Stimulated activated naive CD8-positive, alpha-beta T cell treated with anti-CD3 and anti-CD28 coated beads, Interleukin-15, Interleukin-2, amounts not matched to agents 100 ng/mL and 50 ng/mL, for 24 hours (primary cell): ENCODE measurements around the gene TBC1D5.
"Not testable (repeated sequence)": the region's sequence is repeated elsewhere in the genome, so short reads cannot be mapped to it uniquely, and the experiment has no call there.

Source experiments
- H3K27ac Mint-ChIP-seq: one replicate; pipeline ENCODE4 v1.8.0; 2021; ENCODE audit warnings: mild to moderate bottlenecking, mixed read lengths
- H3K27me3 Mint-ChIP-seq: one replicate; pipeline ENCODE4 v1.8.0; 2021; ENCODE audit warnings: mixed read lengths
- H3K36me3 Mint-ChIP-seq: one replicate; pipeline ENCODE4 v1.8.0; 2021; ENCODE audit warnings: low read depth, mixed read lengths
- H3K4me1 Mint-ChIP-seq: one replicate; pipeline ENCODE4 v1.8.0; 2021; ENCODE audit warnings: low read depth, mixed read lengths
- H3K4me3 Mint-ChIP-seq: one replicate; pipeline ENCODE4 v1.8.0; 2021; ENCODE audit warnings: mild to moderate bottlenecking, mixed read lengths
- H3K9me3 Mint-ChIP-seq: one replicate; pipeline ENCODE4 v1.8.0; 2021; ENCODE audit warnings: mixed read lengths

Gene TBC1D5, protein sequence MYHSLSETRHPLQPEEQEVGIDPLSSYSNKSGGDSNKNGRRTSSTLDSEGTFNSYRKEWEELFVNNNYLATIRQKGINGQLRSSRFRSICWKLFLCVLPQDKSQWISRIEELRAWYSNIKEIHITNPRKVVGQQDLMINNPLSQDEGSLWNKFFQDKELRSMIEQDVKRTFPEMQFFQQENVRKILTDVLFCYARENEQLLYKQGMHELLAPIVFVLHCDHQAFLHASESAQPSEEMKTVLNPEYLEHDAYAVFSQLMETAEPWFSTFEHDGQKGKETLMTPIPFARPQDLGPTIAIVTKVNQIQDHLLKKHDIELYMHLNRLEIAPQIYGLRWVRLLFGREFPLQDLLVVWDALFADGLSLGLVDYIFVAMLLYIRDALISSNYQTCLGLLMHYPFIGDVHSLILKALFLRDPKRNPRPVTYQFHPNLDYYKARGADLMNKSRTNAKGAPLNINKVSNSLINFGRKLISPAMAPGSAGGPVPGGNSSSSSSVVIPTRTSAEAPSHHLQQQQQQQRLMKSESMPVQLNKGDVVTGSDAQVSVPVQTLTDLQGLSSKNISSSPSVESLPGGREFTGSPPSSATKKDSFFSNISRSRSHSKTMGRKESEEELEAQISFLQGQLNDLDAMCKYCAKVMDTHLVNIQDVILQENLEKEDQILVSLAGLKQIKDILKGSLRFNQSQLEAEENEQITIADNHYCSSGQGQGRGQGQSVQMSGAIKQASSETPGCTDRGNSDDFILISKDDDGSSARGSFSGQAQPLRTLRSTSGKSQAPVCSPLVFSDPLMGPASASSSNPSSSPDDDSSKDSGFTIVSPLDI

DNA sequence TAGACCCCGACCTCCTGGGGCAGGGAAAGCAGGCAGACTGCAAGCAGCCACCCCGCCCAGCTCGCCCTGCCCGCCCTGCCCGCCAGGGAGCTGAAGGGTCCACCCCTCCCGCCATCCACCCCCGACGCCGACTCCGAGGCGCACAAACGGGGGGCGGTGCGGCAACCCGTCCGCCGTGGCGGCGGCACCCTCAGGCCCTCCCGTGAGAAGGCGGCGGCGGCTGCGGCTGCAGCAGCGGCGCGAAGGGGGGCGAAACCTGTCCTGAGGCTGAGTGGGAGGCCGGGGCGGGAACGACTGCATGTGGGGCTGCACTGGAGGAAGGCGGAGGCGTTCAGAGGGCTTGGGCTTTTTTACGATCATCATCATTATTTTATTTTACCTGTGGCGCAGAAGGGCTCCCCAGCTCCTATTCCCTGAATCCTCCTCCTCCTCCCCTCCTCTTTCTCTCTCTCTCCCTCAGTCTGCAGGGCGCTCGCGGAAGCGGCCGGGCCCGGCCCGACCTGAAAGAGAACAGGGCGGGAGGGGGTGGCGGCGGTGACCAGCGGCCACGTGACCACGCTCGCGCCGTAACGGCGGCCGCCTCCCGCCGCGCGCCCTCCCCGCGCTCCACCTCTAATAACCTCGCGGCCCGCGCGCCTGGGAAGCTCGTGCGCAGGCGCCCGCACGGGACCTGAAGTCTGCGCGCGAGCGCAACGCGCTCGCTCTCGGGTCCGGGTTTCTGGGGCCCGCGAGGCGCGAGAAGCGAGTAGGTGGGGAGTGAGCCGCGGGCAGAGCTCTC, at the start of gene TBC1D5:
TBC1D5 (minus strand) TSS at position 530 of the 778 bp plus-strand sequence. CDS start 234,061 bp downstream, outside the sequence.
- Mint-ChIP-seq H3K4me3 (peak within 1 kb of the TSS; percentile 92), H3K4me1 (peaks cover 60% of the 10 kb centered on the region), H3K27me3 (no peaks in the 10 kb centered on the region), H3K27ac (peak within 1 kb of the TSS; percentile 98), H3K36me3 (peaks cover 12% of the 10 kb centered on the region), H3K9me3 (no peaks in the 10 kb centered on the region)

DNA sequence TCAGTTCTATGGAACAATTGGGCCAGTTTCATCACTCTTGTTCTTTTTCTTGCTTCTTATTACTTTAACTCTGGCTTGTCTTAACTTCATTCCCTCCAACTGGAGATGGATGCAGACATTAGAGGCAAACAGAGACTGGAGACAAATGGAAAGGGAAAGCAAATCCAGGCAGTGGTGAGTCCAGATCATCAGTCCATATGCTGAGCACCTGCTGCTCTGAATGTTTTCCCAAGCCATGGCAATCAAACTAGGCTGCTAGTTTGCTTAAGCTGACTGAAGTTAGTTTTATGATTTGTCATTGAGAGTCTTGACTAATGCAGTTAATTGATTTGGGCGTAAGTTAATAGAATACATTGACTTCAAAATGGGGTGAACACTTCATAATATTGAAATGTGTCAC, 41.0 kb upstream of the TBC1D5 start:
- Mint-ChIP-seq H3K4me1 (peaks cover 18% of the 10 kb centered on the region), H3K4me3 (no peak overlapping the region), H3K9me3 (peaks cover 6% of the 10 kb centered on the region), H3K27me3 (peaks cover 29% of the 10 kb centered on the region), H3K36me3 (peaks cover 5% of the 10 kb centered on the region), H3K27ac (no peak overlapping the region)

DNA sequence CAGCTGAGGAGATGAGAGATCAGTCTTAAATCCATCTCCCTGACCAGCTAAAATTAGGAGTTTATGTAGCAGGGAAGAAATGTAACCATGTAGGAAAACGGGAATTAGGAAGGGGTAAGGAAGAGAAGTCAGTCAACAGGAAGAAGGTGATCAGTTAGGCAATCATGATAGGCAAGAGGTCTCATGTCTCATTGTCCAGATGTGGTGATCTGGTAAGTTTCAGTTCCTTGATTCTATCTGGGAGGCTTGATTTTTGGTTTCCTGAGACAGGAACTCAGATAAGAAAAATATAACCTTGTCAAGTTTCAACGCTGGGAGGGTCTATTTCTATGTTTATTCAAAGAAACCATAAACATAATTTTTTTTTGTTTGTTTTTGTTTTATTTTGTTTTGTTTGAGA, 40.3 kb upstream of the TBC1D5 start:
- Mint-ChIP-seq H3K36me3 (peaks cover 5% of the 10 kb centered on the region), H3K4me1 (peaks cover 18% of the 10 kb centered on the region), H3K4me3 (no peak overlapping the region), H3K27me3 (peaks cover 29% of the 10 kb centered on the region), H3K27ac (no peak overlapping the region), H3K9me3 (peaks cover 6% of the 10 kb centered on the region)

DNA sequence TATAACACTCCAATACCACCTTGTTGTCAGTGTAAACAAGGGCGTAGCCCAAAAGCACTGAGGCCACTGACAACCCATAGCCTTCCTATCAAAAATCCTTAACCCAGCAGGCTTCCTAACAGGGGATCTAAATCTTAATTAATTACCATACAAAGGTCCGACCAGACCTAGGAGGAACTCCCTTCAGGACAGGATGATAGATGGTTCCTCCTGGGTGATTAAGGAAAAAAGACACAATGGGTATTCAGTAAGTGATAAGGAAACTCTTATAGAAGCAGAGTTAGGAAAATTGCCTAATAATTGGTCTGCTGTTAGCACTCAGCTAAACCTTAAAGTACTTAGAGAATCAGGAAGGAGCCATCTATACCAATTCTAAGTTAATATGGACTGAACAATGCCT, 37.9 kb upstream of the TBC1D5 start:
- not testable (repeated sequence) for H3K36me3 Mint-ChIP-seq, H3K4me3 Mint-ChIP-seq, H3K27ac Mint-ChIP-seq, H3K9me3 Mint-ChIP-seq
- Mint-ChIP-seq H3K27me3 (peaks cover 39% of the 10 kb centered on the region), H3K4me1 (peaks cover 27% of the 10 kb centered on the region)

DNA sequence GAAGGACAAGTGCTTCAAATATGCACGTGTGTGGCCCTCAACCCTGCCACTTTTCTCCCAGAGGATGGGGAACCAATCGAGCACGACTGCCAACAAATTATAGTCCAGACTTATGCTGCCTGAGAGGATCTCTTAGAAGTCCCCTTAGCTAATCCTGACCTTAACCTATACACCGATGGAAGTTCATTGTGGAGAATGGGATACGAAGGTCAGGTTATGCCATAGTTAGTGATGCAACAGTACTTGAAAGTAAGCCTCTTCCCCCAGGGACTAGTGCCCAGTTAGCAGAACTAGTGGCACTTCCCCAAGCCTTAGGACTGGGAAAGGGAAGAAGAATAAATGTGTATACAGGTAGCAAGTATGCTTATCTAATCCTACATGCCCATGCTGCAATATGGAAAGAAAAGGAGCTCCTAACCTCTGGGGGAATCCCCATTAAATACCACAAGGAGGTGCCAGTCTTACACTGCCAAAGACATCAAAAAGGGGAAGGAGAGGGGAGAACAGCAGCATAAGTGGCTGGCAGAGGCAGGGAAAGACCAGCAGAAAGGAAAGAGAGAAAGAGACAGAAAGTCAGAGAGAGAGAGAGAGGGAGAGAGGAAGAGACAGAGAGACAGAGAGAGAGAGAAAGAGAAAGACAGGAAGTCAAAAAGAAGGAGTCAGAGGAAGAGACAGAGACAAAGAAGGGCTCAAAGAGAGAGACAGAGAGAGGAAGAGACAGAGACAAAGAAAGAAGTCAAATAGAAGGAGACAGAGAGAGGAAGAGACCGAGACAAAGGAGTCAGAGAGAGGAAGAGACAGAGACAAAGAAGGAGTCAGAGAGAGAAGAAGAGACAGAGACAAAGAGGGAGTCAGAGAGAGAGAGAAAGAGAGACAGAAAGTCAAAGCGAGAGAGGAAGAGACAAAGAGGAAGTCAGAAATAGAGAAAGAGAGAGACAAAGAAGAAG, 37.1 kb upstream of the TBC1D5 start:
- peaks cover 11% of the 10 kb centered on the region for H3K36me3 Mint-ChIP-seq
- peak overlapping the region; percentile 51 for H3K27ac Mint-ChIP-seq
- peaks cover 42% of the 10 kb centered on the region for H3K27me3 Mint-ChIP-seq
- not testable (repeated sequence) for H3K9me3 Mint-ChIP-seq
- H3K4me1 Mint-ChIP-seq, result peaks cover 35% of the 10 kb centered on the region
- H3K4me3 Mint-ChIP-seq, result peak overlapping the region; percentile 8

DNA sequence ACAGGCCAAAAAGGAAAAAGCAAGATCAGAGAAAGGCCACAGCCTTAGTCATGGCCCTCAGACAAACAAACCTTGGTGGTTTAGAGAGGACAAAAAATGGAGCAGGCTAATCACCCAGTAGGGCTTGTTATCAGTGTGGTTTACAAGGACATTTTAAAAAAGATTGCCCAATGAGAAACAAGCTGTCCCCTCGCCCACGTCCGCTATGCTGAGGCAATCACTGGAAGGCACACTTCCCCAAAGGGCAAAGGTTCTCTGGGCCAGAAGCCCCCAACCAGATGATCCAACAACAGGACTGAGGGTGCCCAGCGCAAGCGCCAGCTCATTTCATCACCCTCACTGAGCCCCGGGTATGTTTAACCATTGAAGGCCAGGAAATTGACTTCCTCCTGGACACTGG, 34.9 kb upstream of the TBC1D5 start:
- not testable (repeated sequence) for H3K4me3 Mint-ChIP-seq, H3K9me3 Mint-ChIP-seq, H3K27ac Mint-ChIP-seq, H3K36me3 Mint-ChIP-seq
- Mint-ChIP-seq H3K27me3 (peaks cover 36% of the 10 kb centered on the region), H3K4me1 (peaks cover 37% of the 10 kb centered on the region)

DNA sequence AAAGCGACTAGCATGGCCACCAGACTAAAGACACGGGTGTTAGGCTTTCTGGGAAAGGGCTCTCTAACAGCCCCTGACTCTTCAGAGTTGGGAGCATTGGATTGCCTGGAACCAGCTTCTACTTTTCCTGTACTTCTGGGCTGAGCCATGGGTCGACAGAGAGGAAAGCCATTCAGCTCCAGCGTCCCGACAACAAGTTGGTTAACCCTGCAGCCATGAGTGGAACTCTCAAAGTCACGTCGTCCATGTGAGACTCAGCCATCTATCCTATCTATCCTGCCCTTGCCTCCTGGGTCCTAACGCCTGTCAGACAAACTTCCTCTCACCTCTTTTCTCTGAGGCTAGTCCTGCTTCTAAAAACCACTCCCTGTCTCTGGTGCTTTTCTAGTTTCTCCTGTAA, 32.6 kb upstream of the TBC1D5 start:
- Mint-ChIP-seq H3K4me3 (peak overlapping the region; percentile 78), H3K9me3 (peaks cover 8% of the 10 kb centered on the region), H3K36me3 (peaks cover 9% of the 10 kb centered on the region), H3K27ac (peak overlapping the region; percentile 92), H3K4me1 (peaks cover 36% of the 10 kb centered on the region), H3K27me3 (peaks cover 37% of the 10 kb centered on the region)

DNA sequence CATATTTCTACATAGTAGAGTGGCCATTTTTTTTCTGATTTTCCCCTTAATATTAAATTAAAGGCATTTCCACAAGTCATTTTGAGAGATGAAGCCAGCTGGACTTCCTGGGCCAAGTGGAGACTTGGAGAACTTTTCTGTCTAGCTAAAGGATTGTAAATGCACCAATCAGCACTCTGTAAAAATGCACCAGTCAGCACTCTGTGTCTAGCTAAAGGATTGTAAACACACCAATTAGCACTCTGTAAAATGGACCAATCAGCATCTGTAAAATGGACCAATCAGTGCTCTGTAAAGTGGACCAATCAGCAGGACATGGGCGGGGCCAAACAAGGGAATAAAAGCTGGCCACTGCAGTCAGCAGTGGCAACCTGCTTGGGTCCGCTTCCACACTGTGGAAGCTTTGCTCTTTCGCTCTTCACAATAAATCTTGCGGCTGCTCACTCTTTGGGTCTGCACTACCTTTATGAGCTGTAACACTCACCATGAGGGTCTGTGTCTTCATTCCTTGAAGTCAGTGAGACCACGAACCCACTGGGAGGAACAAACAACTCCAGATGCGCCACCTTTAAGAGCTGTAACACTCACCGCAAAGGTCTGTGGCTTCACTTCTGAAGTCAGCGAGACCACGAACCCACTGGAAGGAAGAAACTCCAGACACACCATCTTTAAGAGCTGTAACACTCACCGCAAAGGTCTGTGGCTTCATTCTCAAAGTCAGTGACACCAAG, 31.9 kb upstream of the TBC1D5 start:
- Mint-ChIP-seq H3K27ac (peak overlapping the region; percentile 92), H3K27me3 (peaks cover 32% of the 10 kb centered on the region), H3K4me3 (peak overlapping the region; percentile 78), H3K4me1 (peaks cover 29% of the 10 kb centered on the region)
- not testable (repeated sequence) for H3K36me3 Mint-ChIP-seq, H3K9me3 Mint-ChIP-seq

DNA sequence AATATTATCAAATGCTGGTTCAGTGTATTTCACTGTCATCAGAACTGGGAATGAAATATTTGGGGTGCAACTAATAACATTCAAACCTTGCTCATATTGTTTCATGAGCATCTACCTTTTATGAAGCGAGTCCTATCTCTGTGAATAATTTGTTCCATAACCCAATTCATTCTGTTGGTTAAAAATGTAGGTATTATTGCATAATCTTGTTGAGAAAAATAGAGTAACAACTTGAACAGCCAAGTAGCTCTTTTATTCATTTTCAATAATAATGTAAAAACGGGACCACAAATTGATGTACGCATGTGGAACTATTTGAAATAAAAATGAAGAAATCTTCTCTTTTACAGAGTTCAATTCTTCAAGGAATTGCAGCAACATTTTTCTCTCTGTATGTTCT, 30.1 kb upstream of the TBC1D5 start:
- H3K4me3 Mint-ChIP-seq, result no peak overlapping the region
- no peak overlapping the region for H3K27ac Mint-ChIP-seq
- peaks cover 41% of the 10 kb centered on the region for H3K27me3 Mint-ChIP-seq
- peaks cover 23% of the 10 kb centered on the region for H3K4me1 Mint-ChIP-seq
- H3K36me3 Mint-ChIP-seq, result peaks cover 9% of the 10 kb centered on the region
- H3K9me3 Mint-ChIP-seq, result peaks cover 8% of the 10 kb centered on the region

DNA sequence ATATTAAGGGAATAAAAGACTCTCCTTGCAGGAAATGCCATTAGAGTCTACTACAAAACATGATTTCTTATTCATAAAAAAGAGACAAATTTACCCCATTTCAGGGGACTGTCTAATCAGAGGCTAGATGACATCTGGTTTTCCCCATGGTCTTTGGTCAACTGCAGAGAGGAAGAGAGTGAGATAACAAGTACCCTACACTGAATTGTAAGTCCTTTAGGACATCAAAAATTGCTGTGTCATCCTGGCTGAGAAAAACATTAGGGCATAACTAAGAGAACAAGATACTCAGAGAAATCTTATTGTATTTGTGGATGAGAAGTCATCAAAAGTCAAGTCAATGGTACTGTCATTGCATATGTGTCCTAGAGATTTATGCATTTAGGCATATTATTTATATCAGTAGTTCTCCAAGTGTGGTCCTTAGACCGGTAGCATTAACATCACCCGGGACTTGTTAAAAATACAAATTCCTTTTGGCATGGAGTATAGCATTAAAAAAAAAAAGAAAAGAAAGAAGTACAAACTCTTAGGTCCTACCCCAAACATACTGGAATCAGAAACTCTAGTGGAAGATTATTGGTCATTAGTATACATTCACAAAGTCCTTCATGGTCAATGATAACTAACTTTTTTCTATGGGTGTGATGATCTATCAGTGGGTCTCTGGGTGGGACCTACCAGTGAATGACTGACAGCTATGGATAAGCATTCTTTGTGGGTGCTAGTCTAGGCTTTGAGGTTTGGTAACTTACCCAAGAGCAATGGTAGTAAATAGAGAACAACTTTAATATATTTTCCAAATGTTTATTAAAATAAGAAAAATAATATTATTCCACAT, 29.0 kb upstream of the TBC1D5 start:
- H3K4me1 Mint-ChIP-seq, result peaks cover 16% of the 10 kb centered on the region
- peaks cover 31% of the 10 kb centered on the region for H3K27me3 Mint-ChIP-seq
- H3K4me3 Mint-ChIP-seq, result no peak overlapping the region
- peaks cover 8% of the 10 kb centered on the region for H3K9me3 Mint-ChIP-seq
- no peak overlapping the region for H3K27ac Mint-ChIP-seq
- H3K36me3 Mint-ChIP-seq, result peaks cover 5% of the 10 kb centered on the region

DNA sequence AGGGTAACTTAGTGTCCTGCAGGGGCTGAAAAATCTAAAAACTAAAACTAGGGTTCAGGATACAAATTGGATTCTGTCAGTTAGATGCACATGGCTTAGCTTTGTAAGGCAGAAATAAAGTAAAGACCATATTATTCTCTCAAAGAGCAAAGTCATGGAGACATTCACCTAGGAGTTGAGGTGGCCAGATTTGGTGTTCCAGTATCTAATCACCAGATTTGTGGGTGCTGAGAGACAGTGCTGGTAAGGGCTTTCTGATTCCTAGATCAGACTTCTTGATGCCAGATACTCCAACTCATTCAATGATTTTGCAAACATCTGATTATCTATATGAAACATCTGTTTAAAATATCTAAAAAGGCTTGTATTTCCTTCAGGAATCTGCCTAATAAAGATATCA, 28.3 kb upstream of the TBC1D5 start:
- H3K4me3 Mint-ChIP-seq, result no peak overlapping the region
- H3K36me3 Mint-ChIP-seq, result peaks cover 5% of the 10 kb centered on the region

DNA sequence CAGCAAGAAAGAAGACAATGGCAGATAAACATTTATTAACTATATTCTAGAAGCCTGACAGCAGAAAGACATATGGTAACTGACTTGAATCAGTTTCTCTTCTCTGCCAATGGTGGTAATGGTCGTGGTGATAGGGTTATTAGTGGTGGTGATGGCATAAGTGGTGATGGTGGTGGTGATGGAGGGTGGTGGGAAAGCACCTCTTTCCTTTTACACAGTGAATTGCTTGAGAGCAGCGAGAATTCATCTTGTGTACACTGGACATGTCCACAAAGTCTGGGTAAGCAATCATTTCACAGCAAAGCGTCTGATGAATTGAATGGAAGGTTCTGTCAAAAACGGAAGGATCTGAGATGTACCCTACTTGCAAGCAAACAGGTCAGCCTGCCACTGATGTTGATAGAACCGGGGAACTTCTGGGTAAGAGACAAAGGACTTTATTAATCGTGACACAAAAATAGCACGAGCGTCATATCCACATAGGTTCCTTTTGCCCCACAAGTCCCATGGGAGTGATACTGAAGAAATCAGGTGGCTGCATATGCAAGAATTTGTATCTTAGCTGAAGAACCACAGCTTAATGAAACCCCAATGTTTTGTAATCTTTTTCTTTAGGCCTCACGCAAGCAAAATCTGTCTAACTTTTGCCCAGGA, 23.5 kb upstream of the TBC1D5 start:
- H3K4me3 Mint-ChIP-seq, result no peak overlapping the region
- H3K27ac Mint-ChIP-seq, result no peak overlapping the region
- no peaks in the 10 kb centered on the region for H3K36me3 Mint-ChIP-seq
- H3K27me3 Mint-ChIP-seq, result peaks cover 13% of the 10 kb centered on the region
- no peaks in the 10 kb centered on the region for H3K9me3 Mint-ChIP-seq
- H3K4me1 Mint-ChIP-seq, result no peaks in the 10 kb centered on the region

More for the DNA sequence above, 28.3 kb upstream of the TBC1D5 start:
- peaks cover 8% of the 10 kb centered on the region for H3K9me3 Mint-ChIP-seq
- peaks cover 16% of the 10 kb centered on the region for H3K4me1 Mint-ChIP-seq
- H3K27ac Mint-ChIP-seq, result no peak overlapping the region
- peaks cover 27% of the 10 kb centered on the region for H3K27me3 Mint-ChIP-seq
